A375 (cell line): ENCODE measurements around the gene RAI2. TPM values are rescaled to one million over a fixed set of nuclear protein-coding genes. Genes with fewer than 3 reads are reported as not detected.

ENCODE experiments used
- total RNA-seq: library from RNA; depleted of rRNA; stranded (reverse); fragments of >200 nt; shearing (Covaris generic); gene quantifications from 2 replicates; pipeline ENCODE4 v1.2.3, GENCODE V29; 2014; rRNA removed

The RAI2 gene
- total RNA-seq = not detected in 2 replicates

DNA sequence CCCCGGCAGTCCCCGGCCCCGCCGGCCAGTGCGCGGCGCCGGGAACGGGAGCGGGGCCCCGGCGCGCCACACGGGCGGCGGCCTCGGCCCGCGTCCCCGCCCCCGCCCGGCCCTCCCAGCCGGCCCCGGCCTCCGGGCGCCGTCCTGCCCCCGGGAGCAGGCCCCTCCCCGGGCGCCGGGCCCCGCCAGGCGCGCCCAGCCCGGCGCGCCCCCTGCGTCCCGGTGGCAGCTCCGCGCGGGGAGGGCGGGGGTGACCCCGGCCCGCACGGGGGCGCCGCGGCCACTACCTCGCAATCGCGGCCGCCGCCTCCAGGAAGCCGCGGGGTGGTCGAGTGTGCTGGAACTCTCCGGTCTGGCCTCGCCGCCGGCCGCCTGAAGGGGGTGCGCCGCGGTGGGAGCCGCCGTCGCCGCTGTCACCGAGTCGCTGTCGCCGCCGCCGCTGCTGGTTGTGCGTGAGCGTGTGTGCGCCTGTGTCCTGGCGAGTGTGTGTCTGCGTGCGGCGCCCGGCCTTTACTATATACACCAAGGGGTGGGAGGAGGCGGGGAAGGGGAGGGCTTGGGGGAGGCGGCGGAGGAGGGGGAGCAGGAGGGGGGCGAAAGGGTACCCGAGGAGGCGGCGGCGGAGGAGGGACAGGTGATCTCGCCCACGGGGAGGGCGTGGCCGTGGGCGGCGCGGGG, at the start of gene RAI2:
Gene RAI2 (minus strand): TSS at position 488 of the 678 bp plus-strand sequence. CDS start 59,288 bp downstream, outside the sequence.

Other genes starting within 250 kb of the RAI2 start
- 7.7 and 8.6 TPM in 2 replicates for gene SCML1, start 123.8 kb downstream of the RAI2 start, total RNA-seq